ENCODE measurements around the gene RIT1.

RIT1 gene

DNA sequence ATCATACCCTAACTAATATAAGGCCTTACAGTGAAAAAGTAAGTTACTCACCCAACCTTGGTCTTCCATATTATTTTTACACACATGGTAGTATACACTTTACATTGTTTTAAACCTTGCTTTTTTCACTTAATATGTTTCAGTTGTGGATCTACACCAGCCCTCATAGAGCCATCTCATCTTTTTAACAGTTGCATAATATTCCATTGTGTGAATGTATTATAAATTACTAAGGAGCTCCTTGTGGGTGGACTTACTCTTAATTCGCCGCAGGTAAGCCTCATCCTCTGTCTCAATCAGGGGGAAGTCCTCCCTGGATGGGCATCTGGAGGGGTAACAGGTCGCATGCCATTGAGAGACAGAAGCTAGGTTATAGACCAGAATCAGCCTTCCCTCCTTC, 43.5 kb upstream of the RIT1 start:
- TF ChIP-seq, protein P1, sequence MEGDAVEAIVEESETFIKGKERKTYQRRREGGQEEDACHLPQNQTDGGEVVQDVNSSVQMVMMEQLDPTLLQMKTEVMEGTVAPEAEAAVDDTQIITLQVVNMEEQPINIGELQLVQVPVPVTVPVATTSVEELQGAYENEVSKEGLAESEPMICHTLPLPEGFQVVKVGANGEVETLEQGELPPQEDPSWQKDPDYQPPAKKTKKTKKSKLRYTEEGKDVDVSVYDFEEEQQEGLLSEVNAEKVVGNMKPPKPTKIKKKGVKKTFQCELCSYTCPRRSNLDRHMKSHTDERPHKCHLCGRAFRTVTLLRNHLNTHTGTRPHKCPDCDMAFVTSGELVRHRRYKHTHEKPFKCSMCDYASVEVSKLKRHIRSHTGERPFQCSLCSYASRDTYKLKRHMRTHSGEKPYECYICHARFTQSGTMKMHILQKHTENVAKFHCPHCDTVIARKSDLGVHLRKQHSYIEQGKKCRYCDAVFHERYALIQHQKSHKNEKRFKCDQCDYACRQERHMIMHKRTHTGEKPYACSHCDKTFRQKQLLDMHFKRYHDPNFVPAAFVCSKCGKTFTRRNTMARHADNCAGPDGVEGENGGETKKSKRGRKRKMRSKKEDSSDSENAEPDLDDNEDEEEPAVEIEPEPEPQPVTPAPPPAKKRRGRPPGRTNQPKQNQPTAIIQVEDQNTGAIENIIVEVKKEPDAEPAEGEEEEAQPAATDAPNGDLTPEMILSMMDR (conservative IDR thresholded peaks at IDR 0.05; ENCODE audit: low read length), result no peak
- TF ChIP-seq EZH2phosphoT487 (IDR thresholded peaks at IDR 0.05; ENCODE audit: borderline replicate concordance), result no peak
- Histone ChIP-seq H3K9me3 (ENCODE audit: insufficient read depth, low read depth, low read length) (no peaks in the 10 kb centered on the region), H3K27me3 (ENCODE audit: insufficient read depth, low read length, poor library complexity, severe bottlenecking) (no peaks in the 10 kb centered on the region), H3K4me2 (ENCODE audit: low read depth, low read length, poor library complexity, severe bottlenecking) (no peak overlapping the region), H3K9me2 (replicated peaks; ENCODE audit: low read depth, low read length) (no peaks in the 10 kb centered on the region), H3K36me3 (ENCODE audit: insufficient read depth, low read length) (peaks cover 95% of the 10 kb centered on the region), H3K4me1 (ENCODE audit: insufficient read depth, low read length, poor library complexity, severe bottlenecking) (no peaks in the 10 kb centered on the region), H3F3A (ENCODE audit: low read depth) (no peaks in the 10 kb centered on the region; the same call in 1 of the 2 replicates), H3K9ac (ENCODE audit: low read depth, low read length, poor library complexity, severe bottlenecking) (no peak overlapping the region), H3K79me2 (ENCODE audit: insufficient read depth, low read length) (peaks cover 4% of the 10 kb centered on the region; the same call in 1 of the 2 replicates), H3K4me3 (ENCODE audit: low read length, poor library complexity, severe bottlenecking) (no peak overlapping the region), H4K20me1 (ENCODE audit: insufficient read depth, low read length, poor library complexity, severe bottlenecking) (peaks cover 29% of the 10 kb centered on the region), H2AFZ (ENCODE audit: low read length) (no peak overlapping the region)

DNA sequence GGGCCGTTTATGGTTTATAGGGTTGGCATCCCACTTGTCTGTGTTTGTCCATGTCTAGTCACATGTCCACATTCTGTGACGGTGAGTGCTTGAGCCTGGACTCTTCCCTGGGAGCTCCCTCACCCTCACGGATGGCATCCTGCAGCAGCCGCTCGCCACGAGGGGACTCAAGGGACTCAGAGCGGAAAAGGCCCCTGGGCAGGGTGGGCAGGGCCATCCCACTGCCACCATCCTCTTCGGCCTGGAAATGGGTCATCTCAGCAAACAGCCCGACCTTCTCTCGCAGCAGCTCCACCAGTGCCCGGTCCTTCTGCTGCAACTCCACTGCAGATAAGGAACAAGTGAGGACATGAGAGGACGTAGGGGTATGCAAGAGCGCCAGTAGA, 41.3 kb upstream of the RIT1 start:
- Histone ChIP-seq H3F3A (ENCODE audit: low read depth) (no peaks in the 10 kb centered on the region; the same call in 1 of the 2 replicates), H4K20me1 (ENCODE audit: insufficient read depth, low read length, poor library complexity, severe bottlenecking) (peaks cover 26% of the 10 kb centered on the region), H3K27me3 (ENCODE audit: insufficient read depth, low read length, poor library complexity, severe bottlenecking) (no peaks in the 10 kb centered on the region)

DNA sequence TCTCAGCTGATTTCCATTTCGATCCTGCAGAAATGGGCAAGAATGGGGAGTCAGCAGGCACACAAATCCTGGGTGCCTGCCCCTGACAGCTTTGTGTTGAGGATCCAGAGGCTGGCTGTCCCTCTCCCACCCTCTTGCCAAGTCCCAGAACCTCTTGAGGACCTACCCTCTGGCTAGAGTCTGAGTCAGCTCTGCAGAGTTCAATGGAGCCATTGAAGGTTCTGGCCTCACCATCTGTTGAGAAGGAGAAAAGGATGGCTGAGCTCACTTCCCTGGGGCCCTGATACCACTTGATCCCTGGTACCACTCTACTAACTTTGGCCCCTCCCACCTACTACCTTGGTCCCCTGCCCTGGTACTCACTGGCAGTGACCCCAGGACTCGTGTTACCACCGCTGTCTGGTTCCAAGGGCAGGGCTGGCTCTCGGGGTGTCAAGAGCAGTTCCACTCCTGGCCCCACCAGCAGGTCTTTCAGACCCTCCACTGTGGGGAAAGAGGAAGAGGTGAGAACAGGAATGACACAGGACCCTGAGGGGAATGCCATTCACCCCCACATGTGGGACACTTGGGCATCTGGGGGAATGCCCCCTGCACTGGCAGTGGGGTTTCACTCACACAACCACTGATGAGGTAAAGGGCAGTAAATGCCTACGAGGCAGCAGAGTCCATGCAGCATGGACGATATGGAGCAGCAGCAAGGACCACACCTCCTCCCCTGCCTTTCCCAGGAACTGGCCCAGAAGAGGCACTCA, 40.8 kb upstream of the RIT1 start:
- Histone ChIP-seq H3K4me2 (ENCODE audit: low read depth, low read length, poor library complexity, severe bottlenecking) (no peak overlapping the region), H3K4me1 (ENCODE audit: insufficient read depth, low read length, poor library complexity, severe bottlenecking) (peaks cover under 1% of the 10 kb centered on the region), H3K9ac (ENCODE audit: low read depth, low read length, poor library complexity, severe bottlenecking) (no peak overlapping the region), H3K36me3 (ENCODE audit: insufficient read depth, low read length) (peaks cover 93% of the 10 kb centered on the region; the same call in 1 of the 2 replicates), H3K27me3 (ENCODE audit: insufficient read depth, low read length, poor library complexity, severe bottlenecking) (no peaks in the 10 kb centered on the region), H3K9me2 (replicated peaks; ENCODE audit: low read depth, low read length) (no peaks in the 10 kb centered on the region), H2AFZ (ENCODE audit: low read length) (no peak overlapping the region), H3F3A (ENCODE audit: low read depth) (no peaks in the 10 kb centered on the region; the same call in 1 of the 2 replicates), H3K4me3 (ENCODE audit: low read length, poor library complexity, severe bottlenecking) (no peak overlapping the region), H4K20me1 (ENCODE audit: insufficient read depth, low read length, poor library complexity, severe bottlenecking) (peaks cover 28% of the 10 kb centered on the region), H3K79me2 (ENCODE audit: insufficient read depth, low read length) (peaks cover 4% of the 10 kb centered on the region; the same call in 1 of the 2 replicates), H3K9me3 (ENCODE audit: insufficient read depth, low read depth, low read length) (no peaks in the 10 kb centered on the region)
- TF ChIP-seq, protein P1 (conservative IDR thresholded peaks at IDR 0.05; ENCODE audit: low read length), result no peak
- TF ChIP-seq EZH2phosphoT487 (IDR thresholded peaks at IDR 0.05; ENCODE audit: borderline replicate concordance), result no peak

More for the DNA sequence above, 41.3 kb upstream of the RIT1 start:
- no peak overlapping the region for H3K9ac ChIP-seq (ENCODE audit: low read depth, low read length, poor library complexity, severe bottlenecking)
- peaks cover 93% of the 10 kb centered on the region; the same call in 1 of the 2 replicates for H3K36me3 ChIP-seq (ENCODE audit: insufficient read depth, low read length)
- peaks cover 4% of the 10 kb centered on the region; the same call in 1 of the 2 replicates for H3K79me2 ChIP-seq (ENCODE audit: insufficient read depth, low read length)
- TF ChIP-seq, protein P1 (conservative IDR thresholded peaks at IDR 0.05; ENCODE audit: low read length), result no peak
- TF ChIP-seq EZH2phosphoT487 (IDR thresholded peaks at IDR 0.05; ENCODE audit: borderline replicate concordance), result no peak
- H3K4me2 ChIP-seq (ENCODE audit: low read depth, low read length, poor library complexity, severe bottlenecking), result no peak overlapping the region
- no peak overlapping the region for H3K4me3 ChIP-seq (ENCODE audit: low read length, poor library complexity, severe bottlenecking)
- no peak overlapping the region for H2AFZ ChIP-seq (ENCODE audit: low read length)
- H3K4me1 ChIP-seq (ENCODE audit: insufficient read depth, low read length, poor library complexity, severe bottlenecking), result no peaks in the 10 kb centered on the region
- H3K9me2 ChIP-seq (replicated peaks; ENCODE audit: low read depth, low read length), result no peaks in the 10 kb centered on the region
- H3K9me3 ChIP-seq (ENCODE audit: insufficient read depth, low read depth, low read length), result no peaks in the 10 kb centered on the region
